DND-41 (cell line): ENCODE results near the gene CLSTN2.

Experiments
- ATAC-seq: fragments of 200-7000 bp; cut with Tn5 transposase; 3 replicates; pipeline ENCODE4 v1.9.1; 2021; ENCODE audit warnings: low read depth; ENCODE audit not compliant: insufficient read depth
- DNase-seq: peaks from one replicate; pipeline ENCODE4 v3.0.0-alpha.2; 2020
- H2AFZ ChIP-seq: 2 replicates; pipeline ENCODE4 v1.6.0; 2012; ENCODE audit warnings: low read depth, low read length
- H3K27ac ChIP-seq: 2 replicates; pipeline ENCODE4 v1.5.1; 2012; ENCODE audit warnings: low read length, inconsistent platforms
- H3K27me3 ChIP-seq: fragments of 200-600 bp; sonication (generic); 2 replicates; pipeline ENCODE4 v1.6.0; 2012; ENCODE audit warnings: low read length, mild to moderate bottlenecking, inconsistent platforms; ENCODE audit not compliant: insufficient read depth, poor library complexity
- H3K36me3 ChIP-seq: 2 replicates; pipeline ENCODE4 v1.5.1; 2012; ENCODE audit warnings: low read length, inconsistent platforms; ENCODE audit not compliant: insufficient read depth
- H3K4me1 ChIP-seq: 2 replicates; pipeline ENCODE4 v1.5.1; 2012; ENCODE audit warnings: mild to moderate bottlenecking, low read length; ENCODE audit not compliant: insufficient read depth
- H3K4me2 ChIP-seq: 2 replicates; pipeline ENCODE4 v1.6.0; 2012; ENCODE audit warnings: mild to moderate bottlenecking, moderate library complexity, low read length, inconsistent platforms; ENCODE audit not compliant: insufficient read depth
- H3K4me3 ChIP-seq, 2 experiments: fragments of 200-600 bp in 1 of 2; shearing (Covaris generic) in 1 of 2; 2 replicates each; pipeline ENCODE4 v1.5.1; 2012 to 2016; ENCODE audit warnings: inconsistent platforms in 2 of 2, low read length in 2 of 2, mild to moderate bottlenecking in 2 of 2, low read depth in 1 of 2, moderate library complexity in 1 of 2
- H3K79me2 ChIP-seq: 2 replicates; pipeline ENCODE4 v1.6.0; 2012; ENCODE audit warnings: low read length, inconsistent platforms; ENCODE audit not compliant: insufficient read depth
- H3K9ac ChIP-seq: 2 replicates; pipeline ENCODE4 v1.6.0; 2012; ENCODE audit warnings: low read depth, mild to moderate bottlenecking, inconsistent platforms, low read length, moderate library complexity
- H3K9me3 ChIP-seq: 2 replicates; pipeline ENCODE4 v1.5.1; 2012; ENCODE audit warnings: low read length, moderate library complexity, mild to moderate bottlenecking, inconsistent platforms; ENCODE audit not compliant: insufficient read depth, severe bottlenecking
- H4K20me1 ChIP-seq: 2 replicates; pipeline ENCODE4 v1.6.0; 2012; ENCODE audit warnings: low read length; ENCODE audit not compliant: insufficient read depth
- CTCF ChIP-seq: IDR thresholded peaks from 2 replicates; pipeline ENCODE4 v1.5.1; 2012; ENCODE audit warnings: borderline replicate concordance, low read length, moderate library complexity, mild to moderate bottlenecking; ENCODE audit not compliant: poor library complexity, severe bottlenecking; ENCODE audit errors: extremely low read depth
- EZH2 ChIP-seq: IDR thresholded peaks from 3 replicates; pipeline ENCODE4 v1.6.1; 2012; ENCODE audit warnings: borderline replicate concordance, low read depth, mild to moderate bottlenecking, moderate library complexity, low read length, inconsistent platforms; ENCODE audit not compliant: severe bottlenecking

Gene CLSTN2

DNA sequence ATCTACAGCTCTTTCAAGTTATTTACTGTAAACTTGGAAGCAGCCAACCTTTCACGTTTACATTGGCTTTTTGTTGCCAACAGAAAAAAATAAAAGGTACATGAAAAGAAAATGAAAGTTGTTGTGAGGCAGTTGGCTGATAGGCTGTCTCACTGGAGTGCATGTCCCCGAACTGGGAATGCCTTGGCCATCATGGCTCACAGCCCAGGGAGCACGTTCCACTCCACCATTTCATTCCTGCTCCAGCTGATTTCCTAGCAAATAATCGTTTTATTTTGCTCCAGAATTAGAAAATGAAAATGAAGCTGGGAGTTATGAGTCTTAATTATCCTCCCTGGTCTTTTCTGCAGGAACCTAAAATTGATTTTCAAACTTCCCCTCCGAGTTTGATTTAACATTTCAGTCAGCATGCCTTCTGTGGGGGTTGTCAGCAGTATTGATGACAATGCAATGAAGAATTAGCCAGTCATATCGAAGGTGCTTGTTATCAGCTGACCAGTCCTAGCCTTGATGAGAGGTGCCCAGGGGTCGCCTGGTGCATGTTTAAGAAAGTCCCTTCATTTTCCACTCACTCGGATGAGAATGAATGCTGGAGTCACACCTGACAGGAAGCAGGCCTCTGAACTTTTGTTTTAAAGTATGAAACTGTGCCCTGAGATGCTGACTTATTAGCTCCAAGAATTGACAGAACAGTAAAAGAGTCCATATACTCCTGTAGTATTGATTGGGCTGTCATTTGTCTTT, 449.2 kb downstream of the CLSTN2 start:
- no peaks in the 10 kb centered on the region for H3K36me3 ChIP-seq
- no peak overlapping the region for H3K4me3 ChIP-seq
- H3K27me3 ChIP-seq, result no peaks in the 10 kb centered on the region
- H3K4me2 ChIP-seq, result no peak overlapping the region
- no peak overlapping the region for H3K9ac ChIP-seq
- TF ChIP-seq CTCF, result no peak
- no peak for TF ChIP-seq EZH2
- H3K27ac ChIP-seq, result no peak overlapping the region
- ATAC-seq (no peak), DNase-seq (no peak)
- no peaks in the 10 kb centered on the region for H3K79me2 ChIP-seq
- no peaks in the 10 kb centered on the region for H3K9me3 ChIP-seq
- no peaks in the 10 kb centered on the region for H3K4me1 ChIP-seq
- H2AFZ ChIP-seq, result no peak overlapping the region
- no peaks in the 10 kb centered on the region for H4K20me1 ChIP-seq

DNA sequence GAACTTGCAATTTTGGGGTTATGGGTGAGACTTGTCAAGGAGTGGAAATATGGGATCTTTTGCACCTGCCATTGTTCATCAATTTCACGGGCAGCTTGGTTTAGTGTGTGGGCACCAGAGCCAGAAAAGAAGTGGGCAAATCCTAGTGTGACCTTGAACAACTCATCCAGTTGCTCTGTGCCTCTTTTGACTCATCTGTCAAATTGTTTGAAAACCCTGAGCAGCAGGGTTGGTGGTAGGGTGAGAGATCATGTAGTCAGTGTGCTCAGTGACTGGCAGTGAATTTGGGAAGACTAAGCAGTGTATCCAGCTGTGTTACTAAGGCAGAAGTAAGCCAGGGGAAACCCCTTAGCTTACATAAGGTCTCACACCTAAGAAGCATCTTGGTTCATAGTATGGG, 449.9 kb downstream of the CLSTN2 start:
- H3K4me3 ChIP-seq, result no peak overlapping the region
- H3K36me3 ChIP-seq, result no peaks in the 10 kb centered on the region
- H4K20me1 ChIP-seq, result no peaks in the 10 kb centered on the region
- H3K27ac ChIP-seq, result no peak overlapping the region
- ATAC-seq (no peak), DNase-seq (no peak)
- H3K9ac ChIP-seq, result no peak overlapping the region
- no peak for TF ChIP-seq EZH2
- TF ChIP-seq CTCF, result no peak
- no peaks in the 10 kb centered on the region for H3K27me3 ChIP-seq
- H3K79me2 ChIP-seq, result no peaks in the 10 kb centered on the region
- no peak overlapping the region for H2AFZ ChIP-seq
- H3K4me2 ChIP-seq, result no peak overlapping the region
- H3K9me3 ChIP-seq, result no peaks in the 10 kb centered on the region
- no peaks in the 10 kb centered on the region for H3K4me1 ChIP-seq

GRCh38 chr3:140386357-140387100, 451.5 kb downstream of the CLSTN2 start:
- H3K4me1 ChIP-seq, result no peaks in the 10 kb centered on the region
- H3K27ac ChIP-seq, result no peak overlapping the region
- TF ChIP-seq EZH2, result no peak

GRCh38 chr3:140387244-140387643, 452.3 kb downstream of the CLSTN2 start:
- H3K4me2 ChIP-seq, result no peak overlapping the region
- H2AFZ ChIP-seq, result no peak overlapping the region
- no peak overlapping the region for H3K9ac ChIP-seq
- H3K79me2 ChIP-seq, result no peaks in the 10 kb centered on the region
- H3K27me3 ChIP-seq, result no peaks in the 10 kb centered on the region
- no peaks in the 10 kb centered on the region for H3K4me1 ChIP-seq
- H4K20me1 ChIP-seq, result no peaks in the 10 kb centered on the region
- ATAC-seq (no peak), DNase-seq (no peak)
- H3K27ac ChIP-seq, result no peak overlapping the region
- no peak for TF ChIP-seq EZH2
- TF ChIP-seq CTCF, result no peak
- H3K4me3 ChIP-seq, result no peak overlapping the region
- H3K9me3 ChIP-seq, result no peaks in the 10 kb centered on the region
- no peaks in the 10 kb centered on the region for H3K36me3 ChIP-seq

More at GRCh38 chr3:140386357-140387100, 451.5 kb downstream of the CLSTN2 start:
- H3K27me3 ChIP-seq, result no peaks in the 10 kb centered on the region
- no peaks in the 10 kb centered on the region for H3K9me3 ChIP-seq
- H4K20me1 ChIP-seq, result no peaks in the 10 kb centered on the region
- no peaks in the 10 kb centered on the region for H3K36me3 ChIP-seq
- H3K9ac ChIP-seq, result no peak overlapping the region
- no peak overlapping the region for H2AFZ ChIP-seq
- H3K4me2 ChIP-seq, result no peak overlapping the region
- H3K4me3 ChIP-seq, result no peak overlapping the region
- ATAC-seq (no peak), DNase-seq (no peak)
- H3K79me2 ChIP-seq, result no peaks in the 10 kb centered on the region
